Measurements from ENCODE around the gene STKLD1.

STKLD1 gene

GRCh38 chr9:133367221-133367620 lies 8.9 kb upstream of the STKLD1 start:
- Histone ChIP-seq H3K79me2 (ENCODE audit: insufficient read depth, low read length) (peaks cover 82% of the 10 kb centered on the region), H2AFZ (ENCODE audit: low read length) (no peak overlapping the region), H3K9ac (ENCODE audit: low read depth, low read length, poor library complexity, severe bottlenecking) (no peak overlapping the region), H3K36me3 (ENCODE audit: insufficient read depth, low read length) (peaks cover 66% of the 10 kb centered on the region; the same call in 1 of the 2 replicates), H3K4me3 (ENCODE audit: low read length, poor library complexity, severe bottlenecking) (no peak overlapping the region), H3K9me3 (ENCODE audit: insufficient read depth, low read depth, low read length) (no peaks in the 10 kb centered on the region), H3F3A (ENCODE audit: low read depth) (peaks cover 14% of the 10 kb centered on the region), H3K9me2 (replicated peaks; ENCODE audit: low read depth, low read length) (no peaks in the 10 kb centered on the region), H3K27me3 (ENCODE audit: insufficient read depth, low read length, poor library complexity, severe bottlenecking) (no peaks in the 10 kb centered on the region), H3K4me1 (ENCODE audit: insufficient read depth, low read length, poor library complexity, severe bottlenecking) (peaks cover 43% of the 10 kb centered on the region), H3K4me2 (ENCODE audit: low read depth, low read length, poor library complexity, severe bottlenecking) (no peak overlapping the region), H4K20me1 (ENCODE audit: insufficient read depth, low read length, poor library complexity, severe bottlenecking) (peaks cover 82% of the 10 kb centered on the region)
- TF ChIP-seq CTCF (conservative IDR thresholded peaks at IDR 0.05; ENCODE audit: low read length): no peak
- TF ChIP-seq EZH2phosphoT487 (IDR thresholded peaks at IDR 0.05; ENCODE audit: borderline replicate concordance): no peak

DNA sequence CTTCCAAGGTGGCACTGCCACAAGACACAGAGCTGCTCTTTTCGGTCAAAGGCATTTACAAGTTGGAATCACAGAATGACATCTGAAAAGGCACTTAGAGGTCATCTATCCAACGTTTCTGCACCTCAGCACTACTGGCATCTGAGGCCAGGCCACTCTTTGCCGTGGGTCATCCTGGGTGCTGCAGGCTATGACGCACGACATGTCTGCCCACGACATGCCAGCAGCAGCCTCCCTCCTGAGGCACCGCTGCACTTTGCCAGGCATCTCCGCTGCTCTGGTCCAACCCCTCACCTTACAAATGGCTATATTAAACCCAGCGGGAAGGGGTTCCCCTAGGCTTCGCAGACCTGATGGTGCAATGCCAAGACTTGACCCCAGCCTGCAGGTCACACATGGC lies 8.4 kb upstream of the STKLD1 start:
- peaks cover 49% of the 10 kb centered on the region for H3K4me1 ChIP-seq (ENCODE audit: insufficient read depth, low read length, poor library complexity, severe bottlenecking)
- H3K4me3 ChIP-seq (ENCODE audit: low read length, poor library complexity, severe bottlenecking): no peak overlapping the region
- no peaks in the 10 kb centered on the region for H3K9me3 ChIP-seq (ENCODE audit: insufficient read depth, low read depth, low read length)
- no peaks in the 10 kb centered on the region for H3K27me3 ChIP-seq (ENCODE audit: insufficient read depth, low read length, poor library complexity, severe bottlenecking)
- TF ChIP-seq CTCF (conservative IDR thresholded peaks at IDR 0.05; ENCODE audit: low read length) (no peak), EZH2phosphoT487 (IDR thresholded peaks at IDR 0.05; ENCODE audit: borderline replicate concordance) (no peak)
- H3K79me2 ChIP-seq (ENCODE audit: insufficient read depth, low read length): peaks cover 88% of the 10 kb centered on the region
- H4K20me1 ChIP-seq (ENCODE audit: insufficient read depth, low read length, poor library complexity, severe bottlenecking): peaks cover 86% of the 10 kb centered on the region
- no peak overlapping the region for H3K9ac ChIP-seq (ENCODE audit: low read depth, low read length, poor library complexity, severe bottlenecking)
- peaks cover 61% of the 10 kb centered on the region; the same call in 1 of the 2 replicates for H3K36me3 ChIP-seq (ENCODE audit: insufficient read depth, low read length)
- H3K9me2 ChIP-seq (replicated peaks; ENCODE audit: low read depth, low read length): no peaks in the 10 kb centered on the region
- H3F3A ChIP-seq (ENCODE audit: low read depth): peaks cover 16% of the 10 kb centered on the region
- peak overlapping the region; percentile 96 for H3K4me2 ChIP-seq (ENCODE audit: low read depth, low read length, poor library complexity, severe bottlenecking)
- H2AFZ ChIP-seq (ENCODE audit: low read length): no peak overlapping the region

DNA sequence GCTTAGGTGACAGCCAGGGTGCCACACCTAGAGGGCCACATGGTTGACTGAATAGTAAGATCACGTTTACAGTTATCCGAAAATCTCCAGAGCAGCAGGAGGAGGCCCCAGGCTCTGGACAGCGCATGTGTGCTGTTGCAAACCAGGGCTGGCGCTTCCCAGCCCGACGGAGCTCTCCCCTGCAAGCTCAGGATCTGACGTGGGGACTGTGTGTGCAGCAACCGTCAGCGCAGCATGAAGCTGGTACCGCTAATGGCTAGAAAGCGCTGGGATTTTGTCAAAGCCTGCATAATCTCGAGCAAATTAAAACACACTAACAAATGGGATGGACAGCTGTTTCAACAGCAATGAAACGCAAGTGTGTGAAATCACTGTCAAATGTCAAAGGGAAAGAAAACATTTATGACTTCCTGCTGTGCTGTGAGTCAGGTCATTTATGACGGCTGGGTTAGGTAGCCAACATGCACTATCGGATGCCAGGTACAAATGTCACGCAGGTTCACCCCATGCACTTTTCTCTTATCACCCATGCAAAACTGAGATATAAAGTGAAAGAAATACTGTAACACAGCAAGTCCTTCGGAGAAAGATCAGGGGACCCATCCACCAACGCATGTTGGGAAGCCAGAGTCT lies 7.8 kb upstream of the STKLD1 start:
- H3K4me1 ChIP-seq (ENCODE audit: insufficient read depth, low read length, poor library complexity, severe bottlenecking): peaks cover 54% of the 10 kb centered on the region
- no peaks in the 10 kb centered on the region for H3K9me2 ChIP-seq (replicated peaks; ENCODE audit: low read depth, low read length)
- H4K20me1 ChIP-seq (ENCODE audit: insufficient read depth, low read length, poor library complexity, severe bottlenecking): peaks cover 87% of the 10 kb centered on the region
- H3K36me3 ChIP-seq (ENCODE audit: insufficient read depth, low read length): peaks cover 55% of the 10 kb centered on the region; the same call in 1 of the 2 replicates
- no peak overlapping the region for H3K9ac ChIP-seq (ENCODE audit: low read depth, low read length, poor library complexity, severe bottlenecking)
- H3K27me3 ChIP-seq (ENCODE audit: insufficient read depth, low read length, poor library complexity, severe bottlenecking): no peaks in the 10 kb centered on the region
- H3F3A ChIP-seq (ENCODE audit: low read depth): peaks cover 16% of the 10 kb centered on the region
- no peak for TF ChIP-seq CTCF (conservative IDR thresholded peaks at IDR 0.05; ENCODE audit: low read length)
- TF ChIP-seq EZH2phosphoT487 (IDR thresholded peaks at IDR 0.05; ENCODE audit: borderline replicate concordance): no peak
- peaks cover 88% of the 10 kb centered on the region for H3K79me2 ChIP-seq (ENCODE audit: insufficient read depth, low read length)
- no peak overlapping the region for H2AFZ ChIP-seq (ENCODE audit: low read length)
- no peaks in the 10 kb centered on the region for H3K9me3 ChIP-seq (ENCODE audit: insufficient read depth, low read depth, low read length)
- H3K4me2 ChIP-seq (ENCODE audit: low read depth, low read length, poor library complexity, severe bottlenecking): peak overlapping the region; percentile 96
- peak overlapping the region; percentile 29 for H3K4me3 ChIP-seq (ENCODE audit: low read length, poor library complexity, severe bottlenecking)

Measured in Loucy (cell line).